H1 (cell line): ENCODE results near the gene POU6F2. TPM values are rescaled to one million over a fixed set of nuclear protein-coding genes. Genes with fewer than 3 reads are reported as not detected.

ENCODE experiments used
- EZH2 ChIP-seq: fragments of 200-600 bp; sonication (generic); IDR thresholded peaks from 2 replicates; pipeline ENCODE4 v1.7.1; 2012; ENCODE audit warnings: low read depth, mild to moderate bottlenecking, moderate library complexity, low read length, inconsistent platforms; ENCODE audit not compliant: severe bottlenecking
- PHF8 ChIP-seq: fragments of 200-600 bp; sonication (generic); conservative IDR thresholded peaks from 2 replicates; pipeline ENCODE4 v1.7.1; 2012; ENCODE audit warnings: low read depth, mild to moderate bottlenecking, inconsistent platforms, low read length, moderate library complexity
- SP2 ChIP-seq: IDR thresholded peaks from 2 replicates; pipeline ENCODE4 v1.6.1; 2012; ENCODE audit warnings: mild to moderate bottlenecking, low read length, inconsistent platforms
- polyA plus RNA-seq, 7 experiments: library from polyadenylated mRNA; depleted of rRNA in 3 of 7; stranded (reverse) in 5 of 7; unstranded in 2 of 7; fragments of >200 nt in 5 of 7; fragments of 200-250 nt in 2 of 7; gene quantifications; 1 replicate in 5 of 7; 2 replicates in 1 of 7; 4 replicates in 1 of 7; pipeline versions ENCODE4 v1.2.1 to v1.2.3, GENCODE V29; 2011 to 2013; ENCODE audit warnings: missing spikeins in 2 of 7, mixed read lengths in 2 of 7
- total RNA-seq: library from RNA; stranded (reverse); fragmentation: NEBNext Ultra II Directional; extraction: Animal tissue kit (Norgen Biotek cat#: 25700); gene quantifications from 2 replicates; pipeline ENCODE4 v1.2.1, GENCODE V29; 2021
- TF ChIP-seq, protein P1 (sequence below), 3 experiments: IDR thresholded peaks; 1 replicate in 2 of 3; 2 replicates in 1 of 3; pipeline versions ENCODE4 v1.5.1 to v1.6.1; 2011; ENCODE audit warnings: low read length in 3 of 3, mild to moderate bottlenecking in 3 of 3, inconsistent platforms in 2 of 3, low read depth in 1 of 3, moderate library complexity in 1 of 3; ENCODE audit not compliant: insufficient read depth in 1 of 3; ENCODE audit errors: control extremely low read depth in 1 of 3
- TF ChIP-seq, protein P2 (sequence below): fragments of 300-600 bp; sonication (generic); IDR thresholded peaks from 2 replicates; pipeline ENCODE4 v1.7.1; 2012; ENCODE audit warnings: low read length, moderate library complexity, mild to moderate bottlenecking, inconsistent platforms; ENCODE audit not compliant: insufficient replicate concordance
- TF ChIP-seq, protein P3 (sequence below): IDR thresholded peaks from 2 replicates; pipeline ENCODE4 v1.6.1; 2012; ENCODE audit warnings: low read length, inconsistent platforms

POU6F2 gene
- total and polyA plus RNA-seq, 2 of the 8 experiments (the other 6 are each of a cell fraction or from before 2014, with no cell fraction given): 1.1 to 2.0 TPM

DNA sequence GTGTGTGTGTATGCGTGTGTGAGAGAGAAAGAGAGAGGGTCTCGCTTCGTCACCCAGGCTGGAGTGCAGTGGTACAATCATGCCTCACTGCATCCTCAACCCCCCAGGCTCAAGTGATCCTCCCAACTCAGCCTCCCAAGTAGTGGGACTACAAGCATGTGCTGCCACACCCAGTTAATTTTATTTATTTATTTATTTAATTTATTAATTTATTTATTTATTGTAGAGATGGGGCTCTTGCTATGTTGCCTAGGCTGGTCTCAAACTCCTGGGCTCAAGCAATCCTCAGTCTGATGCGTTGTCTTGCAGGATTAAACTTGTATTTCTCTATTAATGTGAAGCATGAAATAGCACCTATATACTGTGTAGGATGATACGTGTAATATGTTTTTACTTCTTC, 21.8 kb upstream of the POU6F2 start (continued):
- TF ChIP-seq, protein P1, sequence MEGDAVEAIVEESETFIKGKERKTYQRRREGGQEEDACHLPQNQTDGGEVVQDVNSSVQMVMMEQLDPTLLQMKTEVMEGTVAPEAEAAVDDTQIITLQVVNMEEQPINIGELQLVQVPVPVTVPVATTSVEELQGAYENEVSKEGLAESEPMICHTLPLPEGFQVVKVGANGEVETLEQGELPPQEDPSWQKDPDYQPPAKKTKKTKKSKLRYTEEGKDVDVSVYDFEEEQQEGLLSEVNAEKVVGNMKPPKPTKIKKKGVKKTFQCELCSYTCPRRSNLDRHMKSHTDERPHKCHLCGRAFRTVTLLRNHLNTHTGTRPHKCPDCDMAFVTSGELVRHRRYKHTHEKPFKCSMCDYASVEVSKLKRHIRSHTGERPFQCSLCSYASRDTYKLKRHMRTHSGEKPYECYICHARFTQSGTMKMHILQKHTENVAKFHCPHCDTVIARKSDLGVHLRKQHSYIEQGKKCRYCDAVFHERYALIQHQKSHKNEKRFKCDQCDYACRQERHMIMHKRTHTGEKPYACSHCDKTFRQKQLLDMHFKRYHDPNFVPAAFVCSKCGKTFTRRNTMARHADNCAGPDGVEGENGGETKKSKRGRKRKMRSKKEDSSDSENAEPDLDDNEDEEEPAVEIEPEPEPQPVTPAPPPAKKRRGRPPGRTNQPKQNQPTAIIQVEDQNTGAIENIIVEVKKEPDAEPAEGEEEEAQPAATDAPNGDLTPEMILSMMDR (IDR thresholded peaks at IDR 0.05; ENCODE audit: control extremely low read depth in 1 of 3, insufficient read depth in 1 of 3, low read depth in 1 of 3, low read length in 3 of 3): no peak
- TF ChIP-seq, protein P2, sequence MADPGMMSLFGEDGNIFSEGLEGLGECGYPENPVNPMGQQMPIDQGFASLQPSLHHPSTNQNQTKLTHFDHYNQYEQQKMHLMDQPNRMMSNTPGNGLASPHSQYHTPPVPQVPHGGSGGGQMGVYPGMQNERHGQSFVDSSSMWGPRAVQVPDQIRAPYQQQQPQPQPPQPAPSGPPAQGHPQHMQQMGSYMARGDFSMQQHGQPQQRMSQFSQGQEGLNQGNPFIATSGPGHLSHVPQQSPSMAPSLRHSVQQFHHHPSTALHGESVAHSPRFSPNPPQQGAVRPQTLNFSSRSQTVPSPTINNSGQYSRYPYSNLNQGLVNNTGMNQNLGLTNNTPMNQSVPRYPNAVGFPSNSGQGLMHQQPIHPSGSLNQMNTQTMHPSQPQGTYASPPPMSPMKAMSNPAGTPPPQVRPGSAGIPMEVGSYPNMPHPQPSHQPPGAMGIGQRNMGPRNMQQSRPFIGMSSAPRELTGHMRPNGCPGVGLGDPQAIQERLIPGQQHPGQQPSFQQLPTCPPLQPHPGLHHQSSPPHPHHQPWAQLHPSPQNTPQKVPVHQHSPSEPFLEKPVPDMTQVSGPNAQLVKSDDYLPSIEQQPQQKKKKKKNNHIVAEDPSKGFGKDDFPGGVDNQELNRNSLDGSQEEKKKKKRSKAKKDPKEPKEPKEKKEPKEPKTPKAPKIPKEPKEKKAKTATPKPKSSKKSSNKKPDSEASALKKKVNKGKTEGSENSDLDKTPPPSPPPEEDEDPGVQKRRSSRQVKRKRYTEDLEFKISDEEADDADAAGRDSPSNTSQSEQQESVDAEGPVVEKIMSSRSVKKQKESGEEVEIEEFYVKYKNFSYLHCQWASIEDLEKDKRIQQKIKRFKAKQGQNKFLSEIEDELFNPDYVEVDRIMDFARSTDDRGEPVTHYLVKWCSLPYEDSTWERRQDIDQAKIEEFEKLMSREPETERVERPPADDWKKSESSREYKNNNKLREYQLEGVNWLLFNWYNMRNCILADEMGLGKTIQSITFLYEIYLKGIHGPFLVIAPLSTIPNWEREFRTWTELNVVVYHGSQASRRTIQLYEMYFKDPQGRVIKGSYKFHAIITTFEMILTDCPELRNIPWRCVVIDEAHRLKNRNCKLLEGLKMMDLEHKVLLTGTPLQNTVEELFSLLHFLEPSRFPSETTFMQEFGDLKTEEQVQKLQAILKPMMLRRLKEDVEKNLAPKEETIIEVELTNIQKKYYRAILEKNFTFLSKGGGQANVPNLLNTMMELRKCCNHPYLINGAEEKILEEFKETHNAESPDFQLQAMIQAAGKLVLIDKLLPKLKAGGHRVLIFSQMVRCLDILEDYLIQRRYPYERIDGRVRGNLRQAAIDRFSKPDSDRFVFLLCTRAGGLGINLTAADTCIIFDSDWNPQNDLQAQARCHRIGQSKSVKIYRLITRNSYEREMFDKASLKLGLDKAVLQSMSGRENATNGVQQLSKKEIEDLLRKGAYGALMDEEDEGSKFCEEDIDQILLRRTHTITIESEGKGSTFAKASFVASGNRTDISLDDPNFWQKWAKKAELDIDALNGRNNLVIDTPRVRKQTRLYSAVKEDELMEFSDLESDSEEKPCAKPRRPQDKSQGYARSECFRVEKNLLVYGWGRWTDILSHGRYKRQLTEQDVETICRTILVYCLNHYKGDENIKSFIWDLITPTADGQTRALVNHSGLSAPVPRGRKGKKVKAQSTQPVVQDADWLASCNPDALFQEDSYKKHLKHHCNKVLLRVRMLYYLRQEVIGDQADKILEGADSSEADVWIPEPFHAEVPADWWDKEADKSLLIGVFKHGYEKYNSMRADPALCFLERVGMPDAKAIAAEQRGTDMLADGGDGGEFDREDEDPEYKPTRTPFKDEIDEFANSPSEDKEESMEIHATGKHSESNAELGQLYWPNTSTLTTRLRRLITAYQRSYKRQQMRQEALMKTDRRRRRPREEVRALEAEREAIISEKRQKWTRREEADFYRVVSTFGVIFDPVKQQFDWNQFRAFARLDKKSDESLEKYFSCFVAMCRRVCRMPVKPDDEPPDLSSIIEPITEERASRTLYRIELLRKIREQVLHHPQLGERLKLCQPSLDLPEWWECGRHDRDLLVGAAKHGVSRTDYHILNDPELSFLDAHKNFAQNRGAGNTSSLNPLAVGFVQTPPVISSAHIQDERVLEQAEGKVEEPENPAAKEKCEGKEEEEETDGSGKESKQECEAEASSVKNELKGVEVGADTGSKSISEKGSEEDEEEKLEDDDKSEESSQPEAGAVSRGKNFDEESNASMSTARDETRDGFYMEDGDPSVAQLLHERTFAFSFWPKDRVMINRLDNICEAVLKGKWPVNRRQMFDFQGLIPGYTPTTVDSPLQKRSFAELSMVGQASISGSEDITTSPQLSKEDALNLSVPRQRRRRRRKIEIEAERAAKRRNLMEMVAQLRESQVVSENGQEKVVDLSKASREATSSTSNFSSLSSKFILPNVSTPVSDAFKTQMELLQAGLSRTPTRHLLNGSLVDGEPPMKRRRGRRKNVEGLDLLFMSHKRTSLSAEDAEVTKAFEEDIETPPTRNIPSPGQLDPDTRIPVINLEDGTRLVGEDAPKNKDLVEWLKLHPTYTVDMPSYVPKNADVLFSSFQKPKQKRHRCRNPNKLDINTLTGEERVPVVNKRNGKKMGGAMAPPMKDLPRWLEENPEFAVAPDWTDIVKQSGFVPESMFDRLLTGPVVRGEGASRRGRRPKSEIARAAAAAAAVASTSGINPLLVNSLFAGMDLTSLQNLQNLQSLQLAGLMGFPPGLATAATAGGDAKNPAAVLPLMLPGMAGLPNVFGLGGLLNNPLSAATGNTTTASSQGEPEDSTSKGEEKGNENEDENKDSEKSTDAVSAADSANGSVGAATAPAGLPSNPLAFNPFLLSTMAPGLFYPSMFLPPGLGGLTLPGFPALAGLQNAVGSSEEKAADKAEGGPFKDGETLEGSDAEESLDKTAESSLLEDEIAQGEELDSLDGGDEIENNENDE: no peak
- TF ChIP-seq, protein P3, sequence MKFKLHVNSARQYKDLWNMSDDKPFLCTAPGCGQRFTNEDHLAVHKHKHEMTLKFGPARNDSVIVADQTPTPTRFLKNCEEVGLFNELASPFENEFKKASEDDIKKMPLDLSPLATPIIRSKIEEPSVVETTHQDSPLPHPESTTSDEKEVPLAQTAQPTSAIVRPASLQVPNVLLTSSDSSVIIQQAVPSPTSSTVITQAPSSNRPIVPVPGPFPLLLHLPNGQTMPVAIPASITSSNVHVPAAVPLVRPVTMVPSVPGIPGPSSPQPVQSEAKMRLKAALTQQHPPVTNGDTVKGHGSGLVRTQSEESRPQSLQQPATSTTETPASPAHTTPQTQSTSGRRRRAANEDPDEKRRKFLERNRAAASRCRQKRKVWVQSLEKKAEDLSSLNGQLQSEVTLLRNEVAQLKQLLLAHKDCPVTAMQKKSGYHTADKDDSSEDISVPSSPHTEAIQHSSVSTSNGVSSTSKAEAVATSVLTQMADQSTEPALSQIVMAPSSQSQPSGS: no peak
- no peak for TF ChIP-seq EZH2
- no peak for TF ChIP-seq SP2
- no peak for TF ChIP-seq PHF8
- TF ChIP-seq, all 59 proteins: peak for 0
